HG03565 (cell line): ENCODE data around the gene MCF2L.
"Not testable (repeated sequence)": the region's sequence is repeated elsewhere in the genome, so short reads cannot be mapped to it uniquely, and the experiment has no call there.

ENCODE experiments used
- ATAC-seq: cut with Tn5 transposase; IDR thresholded peaks from one replicate; pipeline ENCODE4 v1.9.1; 2021; ENCODE audit warnings: mild to moderate bottlenecking, moderate library complexity; ENCODE audit not compliant: unreplicated experiment

MCF2L gene

GRCh38 chr13:113028336-113029060, 59.5 kb downstream of the MCF2L start:
- ATAC-seq, result no peak

- ATAC-seq, result no peak
Observed at GRCh38 chr13:113029061-113029445, 60.0 kb downstream of the MCF2L start.

GRCh38 chr13:113029487-113030258, 60.7 kb downstream of the MCF2L start:
- ATAC-seq, result no peak

DNA sequence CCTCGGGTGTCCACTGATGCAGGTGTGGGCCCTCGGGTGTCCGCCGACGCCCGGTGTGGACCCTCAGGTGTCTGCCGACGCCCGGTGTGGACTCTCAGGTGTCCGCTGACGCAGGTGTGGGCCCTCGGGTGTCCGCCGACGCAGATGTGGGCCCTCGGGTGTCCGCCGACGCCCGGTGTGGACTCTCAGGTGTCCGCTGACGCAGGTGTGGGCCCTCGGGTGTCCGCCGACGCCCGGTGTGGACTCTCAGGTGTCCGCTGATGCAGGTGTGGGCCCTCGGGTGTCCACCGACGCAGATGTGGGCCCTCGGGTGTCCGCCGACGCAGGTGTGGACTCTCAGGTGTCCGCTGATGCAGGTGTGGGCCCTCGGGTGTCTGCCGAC, 61.2 kb downstream of the MCF2L start:
- not testable (repeated sequence) for ATAC-seq

- no peak for ATAC-seq
Observed at GRCh38 chr13:113031465-113031864, 62.5 kb downstream of the MCF2L start.

- no peak for ATAC-seq
Observed at GRCh38 chr13:113032291-113032690, 63.3 kb downstream of the MCF2L start.

DNA sequence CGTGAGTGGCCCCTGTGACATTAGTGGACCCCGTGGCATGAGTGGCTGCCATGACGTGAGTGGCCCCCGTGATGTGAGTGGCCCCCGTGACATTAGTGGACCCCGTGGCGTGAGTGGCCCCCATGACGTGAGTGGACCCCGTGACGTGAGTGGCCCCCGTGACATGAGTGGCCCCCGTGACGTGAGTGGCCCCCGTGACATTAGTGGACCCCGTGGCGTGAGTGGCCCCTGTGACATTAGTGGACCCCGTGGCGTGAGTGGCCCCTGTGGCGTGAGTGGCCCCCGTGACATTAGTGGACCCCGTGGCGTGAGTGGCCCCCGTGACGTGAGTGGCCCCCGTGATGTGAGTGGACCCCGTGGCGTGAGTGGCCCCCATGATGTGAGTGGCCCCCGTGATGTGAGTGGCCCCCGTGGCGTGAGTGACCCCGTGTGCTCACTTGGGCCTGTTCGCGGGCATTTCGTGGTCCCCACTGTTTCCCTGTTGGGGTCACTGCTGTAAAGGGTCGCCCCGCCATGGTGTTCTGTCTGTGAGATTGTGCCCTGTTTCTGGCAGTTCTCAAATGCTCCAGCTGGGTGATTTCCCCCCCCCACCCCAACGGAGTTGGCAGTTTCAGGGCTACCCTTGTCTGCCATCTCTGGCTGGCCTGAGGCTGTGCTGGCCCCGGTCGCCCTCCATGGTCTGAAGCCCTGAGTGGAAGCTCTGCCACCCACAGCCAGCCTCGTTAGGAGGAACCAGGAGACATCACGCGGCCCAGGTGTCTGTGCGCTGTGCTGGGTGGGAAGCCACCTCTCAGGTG, 64.2 kb downstream of the MCF2L start:
- ATAC-seq, result no peak

DNA sequence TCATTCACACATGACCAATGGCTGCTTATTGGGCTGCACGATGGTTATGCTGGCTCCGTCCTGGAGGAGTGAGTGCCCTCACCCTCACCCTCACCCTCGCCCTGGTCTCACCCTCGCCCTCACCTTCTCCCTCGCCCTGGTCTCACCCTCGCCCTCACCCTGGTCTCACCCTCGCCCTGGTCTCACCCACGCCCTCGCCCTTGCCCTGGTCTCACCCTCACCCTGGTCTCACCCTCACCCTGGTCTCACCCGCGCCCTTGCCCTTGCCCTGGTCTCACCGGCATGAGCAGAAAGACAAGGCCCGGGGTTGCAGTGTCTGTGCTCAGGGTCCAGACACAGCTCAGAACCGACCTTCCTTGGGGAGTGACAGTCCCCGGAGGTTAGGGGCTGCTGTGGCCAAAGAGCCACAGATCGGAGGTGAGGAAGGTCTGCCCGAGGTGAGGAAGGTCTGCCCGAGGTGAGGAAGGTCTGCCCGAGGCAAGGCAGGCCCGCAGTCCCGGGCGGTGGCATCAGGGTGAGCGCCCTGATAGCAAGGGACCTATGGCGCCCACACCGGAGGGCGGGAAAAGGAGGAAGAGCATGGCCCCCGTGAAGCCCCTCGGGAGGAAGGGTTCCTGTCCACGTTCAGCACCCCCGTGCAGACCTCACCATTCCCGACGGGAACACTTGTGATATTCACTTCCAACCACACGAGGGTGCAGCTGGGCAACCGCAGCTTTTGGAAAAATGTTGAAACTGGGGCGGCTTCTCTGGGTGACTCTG, 65.6 kb downstream of the MCF2L start:
- no peak for ATAC-seq

- ATAC-seq, result no peak
Observed at GRCh38 chr13:113035213-113035800, 66.3 kb downstream of the MCF2L start.

DNA sequence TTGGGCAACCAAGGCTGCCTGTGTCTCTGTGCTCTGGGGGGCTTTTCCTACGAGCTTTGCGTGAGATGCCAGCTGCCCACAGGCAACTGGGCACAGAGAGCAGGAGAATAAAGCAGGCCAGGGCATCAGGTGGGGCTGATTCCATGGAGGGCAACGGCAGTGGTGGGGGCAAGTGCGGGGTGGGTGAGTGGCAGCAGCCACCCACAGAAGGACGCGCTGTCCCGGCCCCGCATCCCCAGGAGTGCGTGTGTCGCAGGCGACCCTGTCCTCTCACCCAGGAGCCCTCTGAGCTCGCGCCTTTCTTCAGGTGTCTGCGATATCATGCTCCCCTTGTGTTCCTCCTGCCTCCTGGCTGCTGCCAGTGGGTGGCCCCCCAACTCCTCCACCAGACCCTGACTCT, 67.4 kb downstream of the MCF2L start:
- no peak for ATAC-seq

- no peak for ATAC-seq
Observed at GRCh38 chr13:113040031-113040430, 71.0 kb downstream of the MCF2L start.

DNA sequence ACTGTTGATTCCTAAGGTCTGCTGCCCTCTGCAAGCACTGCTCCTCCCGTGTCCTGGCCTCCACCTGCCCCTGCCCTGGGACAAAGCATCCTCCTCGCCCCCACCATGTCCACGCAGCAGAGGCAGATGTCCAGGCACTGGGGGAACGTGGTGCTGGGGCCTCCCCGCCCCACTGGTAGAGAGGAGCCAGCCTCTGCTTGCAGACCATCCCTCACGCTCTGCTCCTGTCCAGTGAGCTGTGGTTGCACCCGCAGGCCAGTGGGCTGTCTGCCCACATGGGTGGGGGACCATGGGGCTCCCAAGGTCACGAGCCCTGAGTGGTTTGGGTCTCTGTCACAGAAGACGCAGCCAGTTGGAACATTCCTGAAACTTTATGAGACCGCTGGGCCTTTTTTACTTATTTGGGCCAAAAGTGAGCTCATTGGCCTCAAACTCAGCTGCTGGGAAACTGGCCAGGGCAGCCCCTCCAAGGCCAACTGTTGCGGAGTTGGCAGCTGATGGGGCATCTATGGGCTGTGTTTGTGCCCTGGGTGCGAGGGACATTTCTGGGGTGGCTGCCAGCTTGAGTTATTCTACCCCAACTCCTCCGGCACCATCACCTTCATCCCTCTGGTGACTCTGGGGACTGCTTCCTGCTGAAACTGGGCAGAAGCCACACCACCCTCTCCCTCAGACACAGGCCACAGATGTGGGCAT, 71.7 kb downstream of the MCF2L start:
- no peak for ATAC-seq

- ATAC-seq, result no peak
Observed at GRCh38 chr13:113041293-113041690, 72.3 kb downstream of the MCF2L start.

DNA sequence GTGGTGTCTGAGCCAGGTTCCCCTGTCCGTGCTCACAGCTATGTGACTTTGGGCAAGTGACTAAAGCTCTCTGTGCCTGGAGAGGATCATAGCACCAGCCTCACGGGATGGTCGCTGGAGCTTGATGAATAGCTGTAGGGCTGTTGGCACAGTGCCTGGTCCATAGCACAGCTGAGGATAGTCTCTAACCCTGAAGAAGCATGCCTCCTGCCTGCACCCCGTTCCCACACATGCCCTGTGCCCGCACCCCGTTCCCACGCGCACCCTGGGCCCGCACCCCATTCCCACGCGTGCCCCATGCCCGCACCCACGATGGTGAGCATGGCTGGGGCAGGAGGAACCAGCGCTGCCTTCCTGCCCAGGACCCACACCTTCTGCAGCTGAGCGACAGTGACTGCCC, 72.9 kb downstream of the MCF2L start:
- ATAC-seq, result no peak

- no peak for ATAC-seq
Observed at GRCh38 chr13:113042456-113042855, 73.4 kb downstream of the MCF2L start.

- no peak for ATAC-seq
Observed at GRCh38 chr13:113043001-113043630, 74.1 kb downstream of the MCF2L start.

- no peak for ATAC-seq
Observed at GRCh38 chr13:113043931-113044330, 74.9 kb downstream of the MCF2L start.

- no peak for ATAC-seq
Observed at GRCh38 chr13:113044391-113045114, 75.5 kb downstream of the MCF2L start.
